H9 (cell line): Measurements from ENCODE around the gene RET. TPM values are rescaled to one million over a fixed set of nuclear protein-coding genes. Genes with fewer than 3 reads are reported as not detected.

Experiments
- DNase-seq: peaks from one replicate; pipeline ENCODE4 v3.0.0-alpha.2; 2017
- H2AFZ ChIP-seq: one replicate; pipeline ENCODE4 v1.6.1; 2013; ENCODE audit warnings: mild to moderate bottlenecking, low read length, control low read depth, moderate library complexity
- H2AK5ac ChIP-seq: 2 replicates; pipeline ENCODE4 v1.6.1; 2013; ENCODE audit warnings: low read length, control low read depth, mixed read lengths; ENCODE audit not compliant: insufficient read length
- H2BK120ac ChIP-seq: one replicate; pipeline ENCODE4 v1.6.1; 2013; ENCODE audit warnings: low read depth, mild to moderate bottlenecking, low read length, control low read depth, inconsistent platforms; ENCODE audit not compliant: poor library complexity, severe bottlenecking
- H2BK12ac ChIP-seq: 2 replicates; pipeline ENCODE4 v1.6.1; 2013; ENCODE audit warnings: low read length, control low read depth, mixed read lengths, low read depth; ENCODE audit not compliant: insufficient read length
- H2BK15ac ChIP-seq: 2 replicates; pipeline ENCODE4 v1.6.1; 2013; ENCODE audit warnings: low read depth, low read length, control low read depth
- H2BK20ac ChIP-seq: one replicate; pipeline ENCODE4 v1.6.1; 2013; ENCODE audit warnings: low read depth, mild to moderate bottlenecking, low read length, control low read depth, inconsistent platforms; ENCODE audit not compliant: poor library complexity, severe bottlenecking
- H2BK5ac ChIP-seq: 2 replicates; pipeline ENCODE4 v1.6.1; 2013; ENCODE audit warnings: low read length, control low read depth, mixed read lengths; ENCODE audit not compliant: insufficient read length
- H3K14ac ChIP-seq: 2 replicates; pipeline ENCODE4 v1.6.1; 2013; ENCODE audit warnings: low read length, control low read depth; ENCODE audit not compliant: insufficient read depth
- H3K18ac ChIP-seq: 2 replicates; pipeline ENCODE4 v1.6.1; 2013; ENCODE audit warnings: low read depth, mild to moderate bottlenecking, mixed read lengths, low read length, control low read depth; ENCODE audit not compliant: insufficient read length
- H3K23ac ChIP-seq: 2 replicates; pipeline ENCODE4 v1.6.1; 2013; ENCODE audit warnings: low read length, control low read depth, mixed read lengths, low read depth; ENCODE audit not compliant: insufficient read length
- H3K23me2 ChIP-seq: 2 replicates; pipeline ENCODE4 v1.6.1; 2013; ENCODE audit warnings: low read depth, mild to moderate bottlenecking, mixed read lengths, low read length, control low read depth; ENCODE audit not compliant: insufficient read length, poor library complexity, severe bottlenecking
- H3K27ac ChIP-seq: 2 replicates; pipeline ENCODE4 v1.5.1; 2013; ENCODE audit warnings: low read length, control low read depth, mixed read lengths, low read depth; ENCODE audit not compliant: insufficient read length
- H3K27me3 ChIP-seq: 2 replicates; pipeline ENCODE4 v1.6.1; 2013; ENCODE audit warnings: low read length, control low read depth, inconsistent platforms; ENCODE audit not compliant: insufficient read depth
- H3K4ac ChIP-seq: 2 replicates; pipeline ENCODE4 v1.6.1; 2013; ENCODE audit warnings: low read depth, mild to moderate bottlenecking, control low read depth, inconsistent platforms, low read length, moderate library complexity
- H3K4me1 ChIP-seq: 2 replicates; pipeline ENCODE4 v1.6.1; 2013; ENCODE audit warnings: low read length, control low read depth, inconsistent platforms; ENCODE audit not compliant: insufficient read depth
- H3K4me2 ChIP-seq: 2 replicates; pipeline ENCODE4 v1.6.1; 2013; ENCODE audit warnings: low read length, control low read depth, mixed read lengths; ENCODE audit not compliant: insufficient read length, insufficient read depth
- H3K56ac ChIP-seq: 2 replicates; pipeline ENCODE4 v1.6.1; 2013; ENCODE audit warnings: low read depth, mild to moderate bottlenecking, mixed read lengths, low read length, control low read depth; ENCODE audit not compliant: insufficient read length
- H3K79me1 ChIP-seq: 2 replicates; pipeline ENCODE4 v1.6.1; 2013; ENCODE audit warnings: low read depth, mild to moderate bottlenecking, moderate library complexity, low read length, control low read depth, inconsistent platforms; ENCODE audit not compliant: insufficient read depth, poor library complexity, severe bottlenecking
- H3K79me2 ChIP-seq: 2 replicates; pipeline ENCODE4 v1.6.1; 2013; ENCODE audit warnings: low read length, control low read depth, inconsistent platforms; ENCODE audit not compliant: insufficient read depth
- H3K9ac ChIP-seq: 2 replicates; pipeline ENCODE4 v1.6.1; 2013; ENCODE audit warnings: low read length, control low read depth, mixed read lengths; ENCODE audit not compliant: insufficient read length; ENCODE audit errors: extremely low read depth
- H3K9me3 ChIP-seq: one replicate; pipeline ENCODE4 v1.6.1; 2013; ENCODE audit warnings: low read depth, low read length, inconsistent platforms; ENCODE audit not compliant: control insufficient read depth
- H3T11ph ChIP-seq: one replicate; pipeline ENCODE4 v1.6.1; 2013; ENCODE audit warnings: mild to moderate bottlenecking, low read length, control low read depth, inconsistent platforms
- H4K20me1 ChIP-seq: one replicate; pipeline ENCODE4 v1.6.1; 2013; ENCODE audit not compliant: control insufficient read depth, insufficient read length, insufficient read depth
- H4K5ac ChIP-seq: 2 replicates; pipeline ENCODE4 v1.6.1; 2013; ENCODE audit warnings: low read depth, mild to moderate bottlenecking, mixed read lengths, low read length, control low read depth; ENCODE audit not compliant: insufficient read length
- H4K8ac ChIP-seq: replicated peaks from 2 replicates; pipeline ENCODE4 v1.6.1; 2013; ENCODE audit warnings: low read length, control low read depth, mixed read lengths, low read depth; ENCODE audit not compliant: insufficient read length
- H4K91ac ChIP-seq: 2 replicates; pipeline ENCODE4 v1.6.1; 2013; ENCODE audit warnings: low read depth, mild to moderate bottlenecking, moderate library complexity, mixed read lengths, low read length, control low read depth; ENCODE audit not compliant: insufficient read length
- H3K27ac Mint-ChIP-seq, 3 experiments: 2 replicates in 2 of 3; 3 replicates in 1 of 3; pipeline ENCODE4 v1.8.0; 2020 to 2021; ENCODE audit warnings: mixed read lengths in 3 of 3, mild to moderate bottlenecking in 1 of 3, moderate library complexity in 1 of 3
- H3K27me3 Mint-ChIP-seq: 2 replicates; pipeline ENCODE4 v1.8.0; 2021; ENCODE audit warnings: low read depth, mild to moderate bottlenecking, moderate library complexity, mixed read lengths
- H3K36me3 Mint-ChIP-seq, 3 experiments: 2 replicates in 2 of 3; 3 replicates in 1 of 3; pipeline ENCODE4 v1.8.0; 2020 to 2021; ENCODE audit warnings: low read depth in 3 of 3, mixed read lengths in 3 of 3; ENCODE audit not compliant: insufficient read depth in 1 of 3
- H3K4me1 Mint-ChIP-seq, 2 experiments: 2 replicates each; pipeline ENCODE4 v1.8.0; 2020; ENCODE audit warnings: mixed read lengths in 2 of 2
- H3K4me3 Mint-ChIP-seq, 2 experiments: 2 replicates in 1 of 2; 3 replicates in 1 of 2; pipeline ENCODE4 v1.8.0; 2020 to 2021; ENCODE audit warnings: mild to moderate bottlenecking in 2 of 2, mixed read lengths in 2 of 2, moderate library complexity in 1 of 2
- H3K9me3 Mint-ChIP-seq, 2 experiments: 2 replicates in 1 of 2; 3 replicates in 1 of 2; pipeline ENCODE4 v1.8.0; 2020; ENCODE audit warnings: mild to moderate bottlenecking in 2 of 2, mixed read lengths in 2 of 2, moderate library complexity in 1 of 2
- CTCF ChIP-seq: fragments of 200-600 bp; sonication (generic); conservative IDR thresholded peaks from 3 replicates; pipeline ENCODE4 v1.8.0; 2021; ENCODE audit warnings: antibody characterized with exemption, mild to moderate bottlenecking
- WGBS: extraction: QIAGEN DNeasy Blood & Tissue Kit; methylation state at CpG from one replicate; pipeline ENCODE4 v1.1.7; 2013; ENCODE audit warnings: missing lambda C conversion rate, low lambda C conversion rate, mixed read lengths; ENCODE audit not compliant: insufficient read length; ENCODE audit errors: extremely low coverage; 5-methylcytosine and 5-hydroxymethylcytosine counted together
- total RNA-seq: library from RNA; stranded (reverse); gene quantifications from 2 replicates; pipeline ENCODE4 v1.2.1, GENCODE V29; 2021

Gene RET
- total RNA-seq, 1 experiment from 2014 or later: 12.2 TPM

- Histone ChIP-seq H2BK15ac (no peak overlapping the region), H3K4me2 (no peak overlapping the region), H3K4me1 (no peaks in the 10 kb centered on the region; the same call in 1 of the 2 replicates), H3K18ac (no peak overlapping the region), H2BK5ac (no peak overlapping the region), H3K56ac (no peak overlapping the region), H2AK5ac (no peak overlapping the region), H4K8ac (no peak overlapping the region), H3K79me2 (no peaks in the 10 kb centered on the region), H3K23me2 (no peaks in the 10 kb centered on the region), H2AFZ (no peak overlapping the region), H3K9me3 (no peaks in the 10 kb centered on the region), H3T11ph (no peak overlapping the region), H4K20me1 (no peaks in the 10 kb centered on the region), H4K5ac (no peak overlapping the region), H3K9ac (no peak overlapping the region), H4K91ac (no peak overlapping the region), H2BK20ac (no peak overlapping the region), H3K27me3 (no peaks in the 10 kb centered on the region), H2BK120ac (no peak overlapping the region), H2BK12ac (no peak overlapping the region), H3K27ac (no peak overlapping the region), H3K14ac (no peak overlapping the region), H3K4ac (no peak overlapping the region), H3K79me1 (no peaks in the 10 kb centered on the region), H3K23ac (no peak overlapping the region)
- no CpG with 5 or more reads among the region's 6 CpGs for WGBS
- DNase-seq: peak; percentile 9
- Mint-ChIP-seq H3K36me3 (peaks cover 0 to 2% (median 0%) of the 10 kb centered on the region in 3 experiments; a peak in 2 of 7 replicates), H3K4me1 (peaks cover 8 to 9% of the 10 kb centered on the region in 2 experiments), H3K27me3 (peaks cover 2% of the 10 kb centered on the region), H3K27ac (peak overlapping the region in 1 of 3 experiments; percentile 26; a peak in 1 of 7 replicates), H3K9me3 (no peaks in the 10 kb centered on the region), H3K4me3 (no peak overlapping the region)
- no peak for TF ChIP-seq CTCF
Observed at GRCh38 chr10:43131906-43132305, 55.0 kb downstream of the RET start.
